Stimulated activated CD8-positive, alpha-beta memory T cell treated with anti-CD3 and anti-CD28 coated beads, Interleukin-4, amount 100 ng/mL, for 48 hours (primary cell): ENCODE data around the gene BPIFB3.

Source experiments
- DNase-seq: peaks from one replicate; pipeline ENCODE4 v3.0.0-alpha.2; 2020

Gene BPIFB3

DNA sequence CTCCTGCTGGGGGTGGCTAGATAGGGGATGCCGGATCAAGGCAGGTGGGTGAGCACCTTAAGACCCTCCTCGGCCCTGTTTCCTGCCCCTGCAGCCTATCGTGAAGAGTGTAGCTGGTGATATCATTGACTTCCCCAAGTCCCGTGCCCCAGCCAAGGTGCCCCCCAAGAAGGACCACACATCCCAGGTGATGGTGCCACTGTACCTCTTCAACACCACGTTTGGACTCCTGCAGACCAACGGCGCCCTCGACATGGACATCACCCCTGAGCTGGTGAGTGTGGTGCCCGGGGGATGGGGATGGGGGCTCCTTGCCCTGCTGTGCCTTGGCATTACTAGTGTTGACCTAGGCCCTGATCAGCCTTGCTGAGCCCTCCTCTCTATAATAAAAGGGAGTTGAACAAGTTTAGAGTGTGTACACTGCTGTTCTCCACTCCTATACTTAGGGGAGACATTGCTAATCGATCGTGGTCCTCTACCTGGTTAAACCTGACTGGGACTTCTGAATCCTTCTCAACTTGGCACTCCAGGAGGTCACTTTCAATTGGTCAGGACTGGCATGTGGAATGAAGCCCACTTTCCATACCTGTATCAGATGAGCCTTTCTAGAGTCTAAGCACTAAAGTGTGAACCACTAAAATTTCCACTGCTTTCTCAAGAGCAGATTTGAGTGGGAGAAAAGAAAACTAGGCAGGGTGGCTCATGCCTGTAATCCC is 11.0 kb downstream of the BPIFB3 start:
- DNase-seq = no peak

DNA sequence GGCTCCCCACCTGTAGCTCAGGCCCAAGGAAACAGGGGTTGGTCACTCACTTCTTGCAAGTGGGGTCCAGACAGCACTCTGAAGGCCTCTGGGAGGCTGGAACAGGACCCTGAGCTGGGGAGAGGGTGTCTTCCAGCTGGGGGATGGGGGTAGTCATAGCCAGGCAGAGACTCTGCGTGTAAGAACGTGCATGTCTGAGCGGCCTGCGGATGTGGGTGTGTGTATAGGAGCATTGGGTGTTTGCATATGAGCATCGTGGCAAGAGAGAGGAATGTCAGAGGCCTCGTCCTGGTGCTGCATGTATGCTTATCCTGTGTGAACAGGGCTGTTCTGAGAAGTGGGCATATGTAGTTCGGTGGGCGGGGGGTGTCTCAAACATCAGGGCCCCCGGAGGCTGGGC is 12.1 kb downstream of the BPIFB3 start:
- DNase-seq = no peak

DNA sequence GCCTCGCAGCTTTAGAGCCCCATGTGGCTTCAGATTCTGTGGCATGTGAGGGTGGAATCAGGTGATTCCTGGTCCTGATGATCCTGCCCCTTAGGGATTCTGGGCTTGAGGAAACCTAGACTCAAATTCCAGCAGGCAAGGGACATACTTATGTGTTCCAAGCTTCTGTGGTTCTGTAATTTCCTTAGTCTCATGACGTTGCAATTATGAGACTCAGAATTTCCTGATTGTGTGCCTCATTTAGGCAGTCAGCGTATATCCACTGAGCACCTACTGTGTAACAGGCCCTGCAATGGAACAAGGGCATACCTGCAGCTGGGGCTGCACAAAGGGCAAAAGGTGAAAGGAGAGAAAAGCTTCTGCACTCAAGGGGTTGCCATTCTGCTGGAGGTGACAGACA is 14.1 kb downstream of the BPIFB3 start:
- DNase-seq = no peak

DNA sequence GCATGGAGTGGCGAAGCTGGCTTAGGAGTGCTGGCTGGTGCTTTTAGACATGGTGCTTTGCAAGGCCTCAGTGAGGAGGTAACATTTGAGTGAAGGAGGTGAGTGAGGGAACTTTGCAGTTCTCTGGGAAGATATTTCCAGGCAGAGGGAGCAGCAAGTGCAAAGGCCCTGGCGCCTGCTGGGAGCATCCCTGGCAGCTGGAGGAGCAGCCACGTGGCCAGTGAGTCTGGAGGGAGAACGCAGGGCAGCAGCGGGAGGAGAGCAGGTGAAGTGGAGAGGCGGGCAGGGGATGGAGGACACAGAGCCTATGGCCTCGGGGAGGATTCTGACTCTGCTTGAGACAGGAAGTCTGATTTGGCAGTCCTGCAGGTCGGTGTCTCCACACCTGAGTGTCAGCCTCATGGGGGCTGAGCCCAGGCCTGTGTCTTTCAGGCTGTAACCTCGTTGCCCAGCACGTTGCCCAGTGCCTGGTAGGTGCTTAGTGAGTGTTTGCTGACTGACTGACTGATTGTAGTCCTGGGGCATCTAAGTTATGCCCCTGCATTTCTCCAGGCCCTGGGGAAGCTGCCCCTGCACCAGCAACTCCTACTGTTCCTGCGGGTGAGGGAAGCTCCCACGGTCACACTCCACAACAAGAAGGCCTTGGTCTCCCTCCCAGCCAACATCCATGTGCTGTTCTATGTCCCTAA is 14.7 kb downstream of the BPIFB3 start:
- DNase-seq = no peak

DNA sequence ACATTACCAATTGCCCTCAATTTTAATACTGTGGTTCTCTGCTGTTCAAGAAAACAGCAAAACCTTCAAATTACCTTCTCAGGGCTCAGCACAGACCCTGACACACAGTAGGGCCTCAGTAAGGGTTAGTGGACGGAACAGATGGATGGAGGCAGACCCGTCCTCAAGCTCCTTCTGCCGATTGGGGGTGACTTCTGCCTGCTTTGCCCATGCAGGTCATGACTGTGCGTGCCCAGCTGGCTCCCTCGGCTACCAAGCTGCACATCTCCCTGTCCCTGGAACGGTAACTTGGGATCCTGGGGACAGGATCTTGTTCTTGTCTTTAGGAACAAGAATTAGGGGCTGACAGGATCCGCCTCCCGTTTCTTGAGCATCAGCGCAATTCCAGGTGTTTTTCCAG is 16.0 kb downstream of the BPIFB3 start:
- no peak for DNase-seq

DNA sequence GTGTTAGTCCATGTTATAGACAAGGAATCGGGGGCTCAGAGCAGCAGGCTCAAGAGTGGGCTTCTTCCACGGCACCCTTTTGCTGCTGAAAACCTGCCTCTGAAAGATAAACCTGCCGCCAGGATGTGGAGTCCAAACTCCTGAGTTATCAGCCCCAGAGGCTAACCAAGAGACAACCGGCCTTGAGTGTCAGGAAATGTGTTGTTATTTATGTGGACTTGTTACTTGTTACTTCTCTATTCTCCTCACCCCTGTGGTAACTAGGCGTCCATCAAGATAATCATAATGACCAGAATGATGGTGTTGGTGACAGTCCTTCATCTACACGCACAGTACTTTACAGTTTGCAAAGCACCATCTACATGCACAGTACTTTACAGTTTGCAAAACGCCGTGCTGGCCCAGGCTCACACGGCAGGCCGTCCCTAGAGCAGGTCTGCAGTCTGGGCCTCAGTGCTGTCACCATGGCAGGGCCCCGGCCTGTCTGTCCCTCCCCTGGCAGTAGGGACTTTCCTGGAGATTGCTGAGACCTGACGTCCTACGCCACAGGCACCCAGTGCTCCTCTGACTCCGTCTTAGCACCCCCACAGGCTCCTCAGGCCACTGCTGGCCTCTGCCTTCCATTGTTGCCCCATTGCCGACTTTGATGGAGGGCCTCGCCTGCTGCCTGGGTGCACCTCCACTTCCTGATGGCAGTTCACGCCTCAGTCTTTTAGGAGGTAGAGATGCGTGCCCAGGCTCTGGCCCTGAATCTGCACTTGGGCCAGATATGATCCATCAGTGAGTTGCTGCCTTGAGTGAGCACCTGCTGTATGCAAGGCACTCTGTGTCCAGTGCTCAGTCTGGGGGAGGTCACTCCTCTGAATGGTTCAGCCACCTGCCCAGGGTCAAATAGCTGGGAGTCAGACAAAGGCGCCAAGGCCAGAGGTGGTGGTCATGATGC is 16.7 kb downstream of the BPIFB3 start:
- no peak for DNase-seq

DNA sequence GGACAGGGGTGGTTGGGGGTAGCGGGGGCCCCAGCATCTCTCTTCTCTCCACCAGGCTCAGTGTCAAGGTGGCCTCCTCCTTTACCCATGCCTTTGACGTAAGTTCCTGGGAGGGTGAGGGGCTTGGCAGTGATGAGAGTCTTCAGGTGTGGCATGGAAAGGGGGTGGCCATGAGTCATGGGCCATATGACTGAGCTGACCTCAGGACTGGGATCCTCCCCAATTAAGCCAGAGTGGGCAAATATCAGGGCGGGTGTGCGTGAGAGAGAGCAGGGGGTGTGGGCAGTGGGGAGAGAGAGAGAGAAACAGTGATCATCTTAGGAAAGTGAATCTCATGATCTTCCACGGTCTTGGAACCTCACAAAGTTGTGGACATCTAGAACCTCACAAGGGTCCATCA is 17.5 kb downstream of the BPIFB3 start:
- DNase-seq = no peak

DNA sequence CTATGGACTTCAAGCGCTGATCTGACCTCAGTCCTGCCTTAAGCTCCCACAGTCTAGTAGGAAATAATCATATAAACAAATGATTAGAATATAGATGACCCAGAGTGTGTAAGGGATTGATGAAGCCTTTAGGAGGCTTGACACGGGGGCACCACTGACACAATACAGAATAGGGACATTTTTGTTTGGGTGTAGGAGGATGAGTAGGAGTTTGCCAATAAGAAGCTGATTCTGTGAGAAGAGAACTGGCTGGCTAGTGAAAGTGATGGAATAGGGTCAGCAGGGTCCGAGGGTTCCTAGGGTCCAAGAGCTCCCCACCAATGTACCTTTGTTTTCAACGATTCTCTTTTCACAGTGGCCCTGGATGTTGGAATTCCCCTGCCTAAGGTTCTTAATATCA is 18.7 kb downstream of the BPIFB3 start:
- no peak for DNase-seq

DNA sequence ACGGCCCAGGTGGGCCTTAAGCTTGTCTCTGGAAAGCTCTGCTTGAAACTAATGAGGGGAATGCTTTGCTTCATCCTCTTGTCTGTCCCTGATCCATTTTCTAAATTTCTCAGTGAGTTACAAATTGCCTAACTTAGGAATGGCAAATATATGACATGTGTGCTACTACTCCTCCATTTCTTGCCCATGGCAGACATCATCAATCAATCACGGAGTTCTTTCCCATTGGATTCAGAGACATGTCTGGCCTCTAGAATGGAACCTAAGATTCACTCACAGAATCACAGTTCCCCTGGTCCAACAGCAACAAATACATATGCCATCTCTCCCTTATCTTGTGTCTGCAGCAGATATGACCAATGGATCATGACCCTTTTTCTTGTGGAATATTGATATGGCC is 19.1 kb downstream of the BPIFB3 start:
- DNase-seq = no peak

DNA sequence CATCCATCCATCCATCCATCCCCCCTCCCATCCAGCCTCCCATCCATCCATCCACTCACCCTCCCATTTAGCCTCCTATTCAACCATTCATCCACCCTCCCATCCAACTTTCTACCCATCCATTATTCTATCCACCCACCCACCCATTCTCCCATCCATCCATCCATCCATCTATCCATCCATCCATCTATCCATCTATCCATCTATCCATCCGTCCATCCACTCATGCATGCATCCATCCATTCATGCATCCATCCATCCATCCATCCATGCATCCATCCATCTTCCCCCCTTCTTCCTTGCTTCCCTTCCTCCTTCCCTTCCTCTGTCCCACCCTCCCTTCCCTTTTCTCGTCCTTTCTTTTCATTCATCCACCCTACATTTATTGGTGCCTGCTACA is 21.0 kb downstream of the BPIFB3 start:
- DNase-seq = no peak

DNA sequence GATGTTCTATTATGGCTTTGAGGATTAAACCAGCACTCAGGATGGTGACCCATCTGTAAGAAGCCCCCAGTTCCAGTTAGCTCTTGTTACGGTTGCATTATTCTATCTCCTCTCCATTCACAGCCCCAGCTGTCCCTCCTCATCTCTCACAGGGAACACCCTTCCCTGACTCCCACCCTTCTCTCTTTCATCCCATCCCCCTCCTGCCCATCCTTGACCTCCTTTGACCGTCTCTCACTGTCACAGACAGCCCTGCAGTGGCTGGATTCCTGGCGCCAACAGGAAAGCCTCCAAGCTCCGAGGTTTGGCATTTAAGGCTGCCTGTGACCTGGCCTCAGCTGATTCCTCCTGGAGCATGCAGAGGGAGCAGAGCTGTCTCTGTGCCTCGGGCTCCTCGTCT is 21.6 kb downstream of the BPIFB3 start:
- no peak for DNase-seq

DNA sequence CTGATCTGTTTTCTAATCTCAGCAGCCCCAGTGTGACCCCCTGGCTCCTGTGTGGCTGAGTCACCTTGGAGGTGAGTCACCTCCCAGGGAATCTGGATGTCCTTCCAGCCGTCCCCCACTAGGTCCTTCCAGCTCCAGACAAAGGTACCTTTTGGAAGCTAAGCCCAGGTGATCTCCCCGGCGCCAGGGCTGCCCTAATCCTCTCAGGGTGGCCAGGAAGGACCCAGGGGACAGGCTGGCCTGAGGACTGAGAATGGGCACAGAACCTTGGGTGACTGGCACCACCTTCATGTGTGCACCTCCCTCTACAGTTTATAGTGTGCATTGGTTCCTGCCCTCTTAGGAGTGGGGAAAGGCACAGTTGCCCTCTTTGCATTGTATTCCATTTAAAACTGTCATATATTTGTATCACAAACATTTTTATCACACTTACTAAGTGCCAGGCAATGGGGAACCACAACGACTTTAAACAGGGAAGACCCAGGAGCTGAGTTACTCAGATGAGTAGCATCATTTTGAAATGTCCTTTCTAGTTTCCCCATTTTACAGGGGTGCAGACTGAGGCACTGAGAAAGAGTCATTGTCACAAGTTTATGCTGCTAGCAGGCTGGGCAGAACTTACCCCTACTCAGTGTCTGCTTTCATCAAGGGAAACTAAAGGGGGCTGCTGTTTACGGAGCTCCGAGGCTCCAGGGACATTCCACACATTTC is 23.1 kb downstream of the BPIFB3 start:
- no peak for DNase-seq

DNA sequence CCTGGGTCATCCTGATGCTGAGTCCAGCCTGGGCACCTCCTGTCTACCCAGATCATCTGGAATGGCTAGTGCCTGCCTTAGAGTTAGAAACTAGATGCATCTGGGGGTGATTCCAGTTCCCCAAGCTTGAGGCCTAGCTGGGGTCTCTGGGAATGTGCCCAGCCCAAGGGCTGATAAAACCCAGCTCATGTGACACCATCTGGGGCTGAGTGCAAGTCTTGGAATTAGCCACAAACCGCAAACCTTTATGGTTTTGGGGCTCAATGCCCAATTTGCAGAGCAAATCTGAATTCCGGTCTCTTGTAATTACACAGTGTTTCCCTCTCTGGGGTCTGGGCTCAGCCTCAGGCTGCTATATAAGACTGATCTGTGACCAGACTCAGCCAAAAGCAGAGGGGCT is 25.6 kb downstream of the BPIFB3 start, which contains the start of gene BPIFB4:
Gene BPIFB4 (plus strand): TSS at position 385 of the 400 bp plus-strand sequence. CDS start 1,884 bp downstream, outside the sequence.
- DNase-seq = no peak

DNA sequence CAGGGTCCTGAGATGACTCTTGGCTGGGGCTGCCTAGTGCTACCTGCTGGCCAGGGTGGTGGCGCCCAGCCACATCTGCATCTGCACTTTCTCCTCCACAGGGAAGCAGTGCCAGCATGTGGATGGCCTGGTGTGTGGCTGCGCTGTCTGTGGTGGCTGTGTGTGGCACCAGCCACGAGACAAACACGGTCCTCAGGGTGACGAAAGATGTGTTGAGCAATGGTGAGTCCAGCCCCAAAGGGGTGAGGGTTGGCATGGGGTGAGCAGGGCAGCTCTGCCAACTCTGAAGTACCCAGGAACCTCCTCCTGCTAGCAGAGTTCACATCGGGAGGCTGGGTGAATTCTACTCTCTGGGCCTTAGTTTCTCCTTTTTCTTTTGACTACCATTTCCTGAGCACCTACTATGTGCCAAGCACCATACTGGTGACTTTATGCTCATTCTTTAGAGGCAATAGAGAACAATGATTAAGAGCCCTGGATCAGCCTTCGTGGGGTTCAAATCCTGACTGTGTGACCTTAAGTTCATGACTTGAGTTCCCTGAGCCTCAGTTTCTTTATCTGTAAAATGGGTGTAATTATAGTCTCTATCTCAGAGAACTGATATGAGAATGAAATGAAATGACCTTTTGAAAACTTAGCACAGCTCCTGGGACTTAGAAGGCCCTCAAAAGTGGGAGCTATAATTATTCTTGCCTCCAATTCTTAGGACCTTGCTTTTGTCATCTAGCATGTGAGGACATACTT is 27.9 kb downstream of the BPIFB3 start:
- no peak for DNase-seq

DNA sequence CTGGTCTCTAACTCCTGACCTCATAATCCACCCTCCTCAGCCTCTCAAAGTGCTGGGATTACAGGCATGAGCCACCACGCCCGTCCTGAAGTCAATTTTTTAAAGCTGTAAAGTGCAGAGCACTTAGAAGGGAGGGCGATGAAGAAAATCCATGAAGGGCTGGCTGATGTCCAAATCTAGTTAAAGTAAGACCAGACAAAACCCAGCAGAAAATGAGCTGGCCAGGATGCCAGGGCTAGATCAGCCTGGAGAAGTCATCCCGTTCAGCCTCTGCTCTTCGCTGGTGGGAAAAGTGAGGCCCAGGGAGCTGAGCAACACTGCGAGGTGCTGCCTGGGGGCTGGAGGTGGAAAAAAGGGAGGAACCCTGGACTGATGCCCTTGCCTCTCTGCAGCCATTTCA is 28.8 kb downstream of the BPIFB3 start:
- DNase-seq = no peak

DNA sequence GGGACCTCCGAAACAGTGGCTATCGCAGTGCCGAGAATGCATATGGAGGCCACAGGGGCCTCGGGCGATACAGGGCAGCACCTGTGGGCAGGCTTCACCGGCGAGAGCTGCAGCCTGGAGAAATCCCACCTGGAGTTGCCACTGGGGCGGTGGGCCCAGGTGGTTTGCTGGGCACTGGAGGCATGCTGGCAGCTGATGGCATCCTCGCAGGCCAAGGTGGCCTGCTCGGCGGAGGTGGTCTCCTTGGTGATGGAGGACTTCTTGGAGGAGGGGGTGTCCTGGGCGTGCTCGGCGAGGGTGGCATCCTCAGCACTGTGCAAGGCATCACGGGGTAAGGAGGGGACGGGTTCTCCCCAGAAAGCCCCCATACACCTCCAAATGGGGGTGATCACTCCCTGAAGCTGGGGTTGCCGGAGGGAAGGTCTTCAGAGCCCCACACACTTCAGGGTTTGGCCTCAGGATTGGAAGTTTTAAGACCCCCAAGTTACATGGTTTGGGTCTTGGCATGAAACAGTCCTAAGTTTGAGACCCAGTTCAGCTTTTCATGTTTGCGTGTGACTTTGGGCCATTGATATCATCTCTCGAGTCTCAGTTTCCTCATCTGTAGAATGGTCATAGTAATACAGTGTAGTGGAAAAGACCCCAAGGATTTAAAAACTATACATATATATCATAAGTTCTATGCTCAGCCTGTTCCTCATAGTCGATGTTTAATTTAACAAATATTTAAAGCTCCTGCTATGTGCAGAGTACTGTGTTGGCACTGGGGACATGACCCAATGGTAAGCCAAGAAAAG is 30.0 kb downstream of the BPIFB3 start:
- no peak for DNase-seq

DNA sequence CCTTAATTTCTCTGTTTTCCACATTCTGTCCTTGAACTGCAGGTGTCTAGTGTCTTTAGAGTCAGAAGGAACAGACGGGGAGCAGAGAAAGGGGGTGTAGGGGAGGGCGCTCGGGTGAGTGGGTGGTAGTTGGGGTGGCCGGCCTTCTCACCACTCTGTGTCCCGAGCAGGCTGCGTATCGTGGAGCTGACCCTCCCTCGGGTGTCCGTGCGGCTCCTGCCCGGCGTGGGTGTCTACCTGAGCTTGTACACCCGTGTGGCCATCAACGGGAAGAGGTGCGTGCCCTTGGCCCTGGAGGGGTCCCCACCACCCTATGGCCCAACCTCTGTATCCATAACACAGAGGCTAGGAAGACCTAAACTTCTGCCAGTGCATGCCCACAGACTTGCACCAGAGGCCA is 31.0 kb downstream of the BPIFB3 start:
- no peak for DNase-seq

DNA sequence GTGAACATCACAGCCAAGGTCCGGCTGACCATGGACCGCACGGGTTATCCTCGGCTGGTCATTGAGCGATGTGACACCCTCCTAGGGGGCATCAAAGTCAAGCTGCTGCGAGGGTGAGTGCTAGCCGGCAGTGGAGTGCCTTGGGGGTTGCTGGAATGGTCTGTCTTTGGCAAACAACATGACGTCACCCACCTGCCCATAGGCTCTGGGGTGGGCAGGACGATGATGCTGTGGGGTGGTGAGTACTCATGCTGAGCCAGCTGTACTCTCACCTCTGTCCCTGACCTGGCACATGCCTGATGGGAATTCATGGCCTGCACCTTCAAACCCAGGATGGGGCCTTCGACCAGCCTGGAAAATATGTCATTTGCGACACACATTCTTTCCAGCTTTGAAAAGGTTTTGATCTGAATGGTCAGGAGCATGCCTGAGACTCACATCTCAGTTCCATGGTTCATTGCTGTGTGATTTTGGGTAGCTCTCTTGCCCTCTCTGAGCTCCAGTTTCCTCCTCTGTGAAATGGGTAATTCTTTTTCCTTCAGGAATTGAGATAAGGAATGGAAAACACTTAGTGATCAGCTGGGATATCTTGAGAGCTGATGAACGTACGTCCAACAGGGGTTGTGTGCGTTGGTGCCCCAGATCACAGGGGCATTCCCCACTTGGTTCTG is 32.5 kb downstream of the BPIFB3 start:
- DNase-seq = no peak

DNA sequence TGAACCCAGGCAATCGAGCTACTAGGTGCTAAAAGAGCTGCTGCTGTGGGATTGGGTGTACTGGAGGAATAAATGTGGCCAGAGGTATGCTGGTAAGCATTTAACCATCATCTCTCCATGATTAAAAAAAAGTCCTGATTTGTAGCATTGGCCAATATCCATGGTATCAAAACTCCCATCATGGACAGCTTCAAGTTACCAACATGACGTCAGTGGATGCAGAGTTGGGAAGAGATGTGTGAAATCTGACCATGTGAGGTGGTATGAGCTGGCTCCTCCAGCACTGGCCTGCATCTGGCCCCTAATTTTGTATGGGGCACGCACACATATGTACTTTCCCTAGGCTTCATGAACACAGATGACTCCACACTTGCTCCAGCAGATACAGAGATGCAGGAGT is 37.4 kb downstream of the BPIFB3 start:
- no peak for DNase-seq

DNA sequence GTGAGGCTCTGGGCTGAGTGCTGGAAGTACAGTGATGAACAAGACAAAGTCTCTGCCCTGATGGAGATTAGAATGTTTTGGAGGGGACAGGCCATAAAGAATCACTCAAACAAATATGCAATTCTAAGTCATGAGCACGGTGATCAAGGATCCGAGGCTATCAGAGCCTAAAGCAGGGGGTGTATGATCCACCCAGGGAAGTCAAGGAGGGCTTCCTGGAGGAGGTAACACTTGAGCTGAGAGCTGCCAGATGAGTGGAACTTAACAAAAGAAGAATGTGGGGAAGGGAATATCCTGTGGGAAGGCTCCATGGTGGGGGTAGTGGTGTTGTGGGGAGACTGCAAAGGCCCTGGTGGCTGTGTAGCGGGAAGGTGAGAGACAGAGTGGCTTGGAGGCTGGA is 38.0 kb downstream of the BPIFB3 start:
- DNase-seq = no peak

DNA sequence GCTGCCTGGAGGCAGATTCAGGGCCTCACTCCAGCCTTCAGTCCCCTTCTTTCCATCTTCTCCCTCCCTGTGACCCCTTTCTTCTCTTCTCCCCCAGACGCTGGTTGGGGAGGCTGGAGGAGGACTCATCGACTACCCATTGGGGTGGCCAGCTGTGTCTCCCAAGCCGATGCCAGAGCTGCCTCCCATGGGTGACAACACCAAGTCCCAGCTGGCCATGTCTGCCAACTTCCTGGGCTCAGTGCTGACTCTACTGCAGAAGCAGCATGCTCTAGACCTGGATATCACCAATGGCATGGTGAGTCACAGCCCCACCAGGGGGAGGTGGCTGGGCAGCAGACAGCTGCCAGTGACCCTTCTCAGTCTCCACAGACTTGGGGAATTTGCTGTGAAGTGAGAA is 38.7 kb downstream of the BPIFB3 start:
- no peak for DNase-seq
